GM19025 (cell line): ENCODE results near the gene ATXN10.
"Not testable (repeated sequence)": the region's sequence is repeated elsewhere in the genome, so short reads cannot be mapped to it uniquely, and the experiment has no call there.

Experiments
- ATAC-seq: cut with Tn5 transposase; IDR thresholded peaks from one replicate; pipeline ENCODE4 v1.9.1; 2021; ENCODE audit warnings: mild to moderate bottlenecking, low read depth, moderate library complexity; ENCODE audit not compliant: unreplicated experiment

Gene ATXN10

GRCh38 chr22:45781459-45781858, 109.8 kb downstream of the ATXN10 start:
- ATAC-seq, result no peak

GRCh38 chr22:45781966-45782365, 110.3 kb downstream of the ATXN10 start:
- ATAC-seq, result no peak

- no peak for ATAC-seq
Observed at GRCh38 chr22:45783021-45783420, 111.4 kb downstream of the ATXN10 start.

- no peak for ATAC-seq
Observed at GRCh38 chr22:45783690-45784089, 112.1 kb downstream of the ATXN10 start.

- ATAC-seq, result no peak
Observed at GRCh38 chr22:45784357-45785277, 113.0 kb downstream of the ATXN10 start.

- no peak for ATAC-seq
Observed at GRCh38 chr22:45785458-45785857, 113.8 kb downstream of the ATXN10 start.

GRCh38 chr22:45786726-45787125, 115.1 kb downstream of the ATXN10 start:
- ATAC-seq, result no peak

GRCh38 chr22:45787759-45788158, 116.1 kb downstream of the ATXN10 start:
- ATAC-seq, result no peak

GRCh38 chr22:45788522-45788921, 116.9 kb downstream of the ATXN10 start:
- no peak for ATAC-seq

- no peak for ATAC-seq
Observed at GRCh38 chr22:45790401-45790800, 118.8 kb downstream of the ATXN10 start.

- ATAC-seq, result no peak
Observed at GRCh38 chr22:45793161-45793560, 121.5 kb downstream of the ATXN10 start.

- ATAC-seq, result no peak
Observed at GRCh38 chr22:45793892-45794291, 122.3 kb downstream of the ATXN10 start.

- ATAC-seq, result not testable (repeated sequence)
Observed at GRCh38 chr22:45796009-45796408, 124.4 kb downstream of the ATXN10 start.

GRCh38 chr22:45799291-45799690, 127.7 kb downstream of the ATXN10 start:
- no peak for ATAC-seq

- no peak for ATAC-seq
Observed at GRCh38 chr22:45802054-45802453, 130.4 kb downstream of the ATXN10 start.

- ATAC-seq, result no peak
Observed at GRCh38 chr22:45804319-45804985, 132.8 kb downstream of the ATXN10 start.

GRCh38 chr22:45804986-45805325, 133.3 kb downstream of the ATXN10 start:
- no peak for ATAC-seq

GRCh38 chr22:45805413-45805812, 133.8 kb downstream of the ATXN10 start:
- no peak for ATAC-seq

GRCh38 chr22:45807156-45807915, 135.7 kb downstream of the ATXN10 start:
- no peak for ATAC-seq

- no peak for ATAC-seq
Observed at GRCh38 chr22:45812910-45813309, 141.3 kb downstream of the ATXN10 start.

GRCh38 chr22:45814198-45814597, 142.6 kb downstream of the ATXN10 start:
- ATAC-seq, result no peak
